ENCODE measurements around the gene OGDH.
A peak's percentile ranks its signal among the peaks of the same experiment; 100 is the strongest.

The OGDH gene

DNA sequence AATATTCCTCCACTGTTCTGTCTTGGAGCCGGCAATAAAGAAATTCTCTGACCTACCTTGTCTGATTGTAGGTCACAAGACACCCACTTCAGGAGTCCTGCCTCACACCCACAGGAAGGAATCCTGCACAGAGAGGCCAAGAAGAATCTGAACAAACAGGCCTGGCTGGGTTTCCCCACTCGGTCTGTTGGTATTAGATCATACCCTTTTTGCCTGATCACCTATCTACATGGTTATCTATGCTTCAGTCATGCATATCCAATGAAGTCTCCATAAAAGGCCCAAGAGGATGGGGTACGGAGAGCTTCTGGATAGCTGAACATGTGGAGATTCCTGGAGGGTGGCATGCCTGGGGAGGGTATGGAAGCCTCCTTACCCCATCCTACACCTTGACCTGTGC, 12.3 kb downstream of the OGDH start:
- no peak for DNase-seq

DNA sequence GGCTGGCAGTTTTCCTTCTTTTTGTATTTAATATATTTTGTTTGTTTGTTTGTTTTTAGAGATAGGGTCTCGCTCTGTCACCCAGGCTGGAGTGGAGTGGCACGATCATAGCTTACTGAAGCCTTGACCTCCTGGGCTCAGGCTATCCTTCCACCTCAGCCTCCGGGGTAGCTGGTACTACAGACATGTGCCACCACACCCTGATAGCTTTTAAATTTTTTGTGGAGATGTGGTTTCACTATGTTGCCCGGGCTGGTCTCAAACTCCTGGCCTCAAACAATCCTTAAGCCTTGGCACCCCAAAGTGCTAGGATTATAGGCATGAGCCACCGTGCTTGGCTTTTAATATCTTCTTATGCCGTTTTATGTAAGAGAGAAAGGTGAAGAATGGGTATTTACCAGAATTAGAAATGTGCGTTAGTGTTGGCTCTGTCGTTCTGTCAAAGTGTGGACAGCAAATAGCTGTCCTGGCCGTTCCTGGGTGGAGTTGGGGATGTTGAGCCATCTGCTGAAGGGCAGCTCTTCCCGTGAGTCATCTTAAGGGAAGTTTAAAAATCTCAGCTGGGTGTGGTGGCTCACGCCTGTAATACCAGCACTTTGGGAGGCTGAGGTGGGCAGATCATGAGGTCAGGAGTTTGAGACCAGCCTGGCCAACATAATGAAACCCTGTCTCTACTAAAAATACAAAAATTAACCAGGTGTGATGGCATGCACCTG, 14.8 kb downstream of the OGDH start:
- no peak for DNase-seq

DNA sequence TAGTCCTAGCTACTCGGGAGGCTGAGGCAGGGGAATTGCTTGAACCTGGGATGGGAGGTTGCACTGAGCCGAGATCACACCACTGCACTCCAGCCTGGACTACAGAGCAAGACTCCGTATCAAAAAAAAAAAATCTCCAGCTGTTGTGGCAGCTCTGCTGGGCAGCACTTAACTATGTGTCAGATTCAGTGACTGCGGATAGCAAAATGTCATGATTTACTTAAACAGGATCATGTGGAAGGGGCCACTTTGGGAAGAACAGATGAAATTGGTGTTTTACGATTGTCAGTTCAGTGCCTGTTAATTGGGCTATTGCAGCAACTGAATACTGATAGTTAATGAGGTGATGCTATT, 15.3 kb downstream of the OGDH start:
- no peak for DNase-seq

DNA sequence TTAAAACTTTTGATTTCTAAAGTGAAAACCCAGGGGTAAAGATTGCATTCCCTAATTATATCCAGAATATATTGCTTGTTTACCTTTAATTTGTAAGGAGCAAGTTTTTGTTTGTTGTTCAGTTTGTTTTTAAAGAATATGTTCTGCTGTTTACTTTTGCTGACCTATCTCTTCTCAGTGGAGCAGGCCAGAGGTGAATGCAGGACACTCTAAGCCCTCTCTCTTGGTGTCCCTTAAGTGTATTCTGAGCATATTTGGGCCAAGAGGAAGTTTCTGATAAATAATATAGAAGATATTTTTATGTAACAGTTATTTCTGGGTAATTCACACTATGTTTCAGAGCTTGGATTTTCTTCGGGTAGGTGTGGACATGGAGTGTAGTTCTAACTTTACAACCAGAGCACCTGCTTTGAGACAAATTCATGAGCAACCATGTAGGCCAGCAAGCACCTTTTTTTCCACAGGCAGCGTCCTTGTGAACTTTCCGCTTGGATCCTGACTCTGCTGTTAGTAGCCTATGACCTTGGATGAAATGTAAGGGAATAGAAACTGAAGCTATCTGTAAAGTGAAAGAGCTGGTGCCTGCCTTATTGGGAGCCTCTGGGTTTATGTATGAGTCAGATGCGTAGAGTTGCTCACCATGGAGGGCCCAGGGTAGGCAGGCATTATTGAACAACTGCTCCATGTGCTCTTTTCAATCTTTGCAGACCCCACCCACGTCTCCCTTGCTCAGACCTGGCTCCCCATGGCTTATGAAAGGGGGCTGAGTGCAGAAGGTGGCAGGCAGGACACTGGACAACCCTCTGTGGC, 16.1 kb downstream of the OGDH start:
- no peak for DNase-seq

DNA sequence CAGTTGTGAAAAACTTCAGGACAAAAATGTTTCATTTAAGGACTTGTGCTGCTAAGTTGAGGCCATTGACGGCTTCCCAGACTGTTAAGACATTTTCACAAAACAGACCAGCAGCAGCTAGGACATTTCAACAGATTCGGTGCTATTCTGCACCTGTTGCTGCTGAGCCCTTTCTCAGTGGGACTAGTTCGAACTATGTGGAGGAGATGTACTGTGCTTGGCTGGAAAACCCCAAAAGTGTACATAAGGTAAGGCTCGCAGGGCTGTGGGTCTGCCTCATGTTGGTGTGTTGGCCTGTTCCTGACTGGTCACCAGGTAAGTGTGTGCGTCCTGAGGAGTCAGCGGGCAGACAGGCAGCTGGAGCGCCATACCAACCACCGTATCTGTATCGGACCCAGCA, 17.9 kb downstream of the OGDH start:
- no peak for DNase-seq

DNA sequence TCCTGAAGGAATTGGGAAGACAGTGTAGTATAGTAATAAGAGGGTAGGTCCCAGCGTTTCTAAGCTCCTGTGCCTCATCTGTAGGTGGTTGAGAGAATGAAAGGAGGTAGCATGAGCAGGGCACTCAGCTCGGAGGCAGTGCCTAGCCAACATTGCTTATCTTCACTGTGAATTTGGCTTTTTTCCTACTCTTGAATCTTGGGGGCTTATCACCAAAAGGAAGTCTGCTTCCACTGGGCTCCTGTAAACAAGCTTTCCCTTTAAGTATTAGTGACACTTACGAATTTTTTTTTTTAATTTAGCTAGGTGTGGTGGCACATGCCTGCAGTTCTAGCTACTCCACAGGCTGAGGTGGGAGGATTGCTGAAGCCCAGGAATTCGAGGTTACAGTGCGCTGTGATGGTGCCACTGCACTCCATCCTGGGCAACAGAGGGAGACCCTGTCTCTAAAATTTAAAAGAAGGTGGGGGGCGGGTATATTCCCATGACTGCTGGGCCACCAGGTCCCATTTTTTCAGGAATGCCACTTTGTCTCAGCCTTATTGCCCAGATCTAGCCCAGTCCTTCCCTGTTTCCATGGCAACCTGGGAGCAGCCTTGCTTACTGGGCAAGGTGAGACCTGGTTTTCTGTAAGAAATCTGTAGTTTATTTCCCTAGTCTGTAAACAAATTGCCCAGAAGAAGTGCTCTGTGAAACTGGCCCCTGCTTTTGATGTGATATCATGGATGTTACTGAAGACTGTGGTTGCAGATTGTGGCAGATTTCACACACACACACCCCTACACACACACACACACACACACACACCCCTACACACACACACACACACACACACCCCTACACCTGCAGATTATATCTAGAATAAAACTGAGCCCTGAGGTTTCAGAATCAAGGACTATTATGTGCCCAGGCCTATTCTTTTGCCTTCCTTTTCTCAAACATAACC, 19.4 kb downstream of the OGDH start:
- no peak for DNase-seq

DNA sequence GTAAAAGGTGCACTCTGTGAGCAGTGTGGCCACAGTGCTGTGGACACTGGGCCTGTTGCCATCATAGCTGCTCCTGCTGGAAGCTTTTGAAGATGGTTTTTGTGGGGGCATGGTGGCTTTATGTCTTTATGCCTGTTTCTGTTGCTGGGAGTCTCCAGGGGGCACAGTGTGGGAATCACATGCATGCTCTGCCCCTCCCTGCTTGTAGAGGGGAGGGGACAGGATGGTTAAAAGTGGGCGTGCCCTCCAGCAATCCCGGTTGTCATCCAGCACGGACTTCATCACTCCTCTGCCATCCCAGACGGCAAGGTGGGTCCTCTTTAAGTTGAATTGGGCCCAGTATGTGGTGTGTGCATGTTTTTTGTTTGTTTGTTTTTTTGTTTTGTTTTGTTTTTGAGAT, 20.2 kb downstream of the OGDH start:
- DNase-seq, result no peak

DNA sequence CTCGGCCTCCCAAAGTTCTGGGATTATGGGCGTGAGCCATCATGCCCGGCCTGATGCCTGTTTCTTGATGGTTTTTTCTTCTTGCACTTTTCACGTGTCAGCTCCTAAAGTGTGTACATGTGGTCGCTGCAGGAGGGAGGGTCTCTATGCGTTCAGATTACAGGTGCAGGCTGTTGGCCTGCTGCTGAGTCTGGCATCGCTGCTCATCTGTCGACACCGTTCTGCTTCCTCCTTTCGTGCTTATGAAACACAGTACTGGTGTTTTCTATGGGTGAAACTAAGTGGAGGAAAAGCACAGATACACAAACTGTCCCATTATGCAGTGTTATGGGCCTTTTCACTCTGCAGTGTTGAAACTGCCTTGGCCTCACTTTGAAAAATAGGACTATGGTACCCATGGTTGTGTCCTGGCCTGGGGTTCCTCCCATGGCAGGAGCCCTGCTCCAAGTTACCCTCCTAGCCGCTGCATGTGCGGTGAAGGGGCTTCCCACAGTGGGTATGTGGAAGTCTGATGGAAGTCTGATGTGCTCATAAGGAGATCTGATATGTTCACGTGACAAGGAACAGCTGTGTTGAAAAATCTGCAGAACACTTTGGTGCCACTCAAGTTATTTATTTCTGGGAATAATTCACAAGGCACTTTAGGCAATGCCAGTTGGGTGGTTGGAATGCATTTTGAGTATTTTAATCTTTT, 23.5 kb downstream of the OGDH start:
- DNase-seq, result no peak

DNA sequence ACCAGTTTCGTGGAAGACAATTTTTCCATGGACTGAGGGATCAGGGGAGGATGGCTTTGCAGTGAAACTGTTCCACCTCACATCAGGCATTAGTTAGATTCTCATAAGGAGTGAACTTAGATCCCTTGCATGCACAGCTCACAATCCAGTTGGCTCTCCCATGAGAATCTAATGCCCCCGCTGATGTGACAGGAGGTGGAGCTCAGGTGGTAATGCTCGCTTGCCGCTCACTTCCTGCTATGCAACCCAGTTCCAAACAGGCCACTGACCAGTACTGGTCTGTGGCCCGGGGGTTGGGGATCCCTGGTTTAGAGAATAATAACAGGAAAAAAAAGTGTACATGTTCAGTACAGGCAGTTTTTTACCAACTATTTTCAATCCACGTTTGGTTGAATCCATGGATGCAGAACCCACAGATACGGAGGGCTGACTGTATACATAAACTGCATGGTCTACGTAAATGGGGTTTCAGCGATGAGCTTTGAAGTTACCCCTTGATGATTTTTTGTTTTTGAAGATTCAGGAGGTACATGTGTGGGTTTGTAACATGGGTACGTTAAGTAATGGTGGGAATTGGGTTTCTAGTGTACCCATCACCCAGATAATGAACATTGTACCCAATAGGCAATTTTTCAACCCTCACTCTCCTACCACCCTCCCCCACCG, 24.5 kb downstream of the OGDH start:
- DNase-seq, result no peak

DNA sequence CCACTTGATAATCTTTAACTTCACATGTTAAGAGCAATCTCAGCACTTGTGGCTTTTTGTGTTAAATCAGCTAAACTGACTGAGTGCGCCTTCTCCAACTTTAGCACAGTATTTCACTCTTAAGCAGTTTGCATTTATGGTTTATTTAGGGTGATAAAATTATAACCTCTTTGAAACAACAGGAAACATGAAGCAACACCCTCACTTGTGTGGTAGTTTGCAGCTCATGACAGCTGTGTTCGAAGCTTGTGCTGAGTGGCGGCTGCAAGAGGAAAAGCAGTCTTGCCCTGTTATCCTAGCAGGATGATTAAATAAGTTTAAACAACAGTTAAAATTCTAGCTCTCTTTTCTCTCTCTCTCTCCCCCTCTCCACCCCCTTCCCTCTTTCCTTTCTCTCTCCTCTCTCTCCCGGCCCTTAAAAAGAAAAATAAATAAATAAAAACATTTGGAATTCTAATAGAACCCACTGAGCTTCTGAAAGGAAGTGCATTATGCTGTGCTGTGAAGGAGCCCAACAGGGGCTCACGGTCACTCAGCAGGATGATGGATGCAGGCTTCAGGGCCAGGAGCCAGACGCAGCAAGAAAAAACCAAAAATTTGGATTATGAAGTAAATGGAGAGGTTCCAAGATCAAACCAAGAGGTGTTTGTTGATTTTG, 25.2 kb downstream of the OGDH start:
- DNase-seq, result no peak

DNA sequence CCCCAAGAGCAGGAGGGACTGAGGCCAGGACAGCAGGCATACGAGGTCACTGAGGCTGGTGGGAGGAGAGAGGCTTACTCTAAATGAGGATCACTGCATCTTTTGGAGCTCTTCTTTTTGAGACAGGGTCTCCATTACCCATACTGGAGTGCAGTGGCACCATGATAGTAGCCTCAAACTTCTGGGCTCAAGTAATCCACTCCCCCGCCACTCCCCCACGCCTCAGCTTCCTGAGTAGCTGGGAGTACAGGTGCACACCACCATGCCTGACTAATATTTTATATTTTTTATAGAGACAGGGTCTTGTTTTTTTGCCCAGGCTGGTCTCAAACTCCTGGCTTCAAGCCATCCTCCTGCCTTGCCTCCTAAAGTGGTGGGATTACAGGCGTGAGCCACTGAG, 25.8 kb downstream of the OGDH start:
- no peak for DNase-seq

DNA sequence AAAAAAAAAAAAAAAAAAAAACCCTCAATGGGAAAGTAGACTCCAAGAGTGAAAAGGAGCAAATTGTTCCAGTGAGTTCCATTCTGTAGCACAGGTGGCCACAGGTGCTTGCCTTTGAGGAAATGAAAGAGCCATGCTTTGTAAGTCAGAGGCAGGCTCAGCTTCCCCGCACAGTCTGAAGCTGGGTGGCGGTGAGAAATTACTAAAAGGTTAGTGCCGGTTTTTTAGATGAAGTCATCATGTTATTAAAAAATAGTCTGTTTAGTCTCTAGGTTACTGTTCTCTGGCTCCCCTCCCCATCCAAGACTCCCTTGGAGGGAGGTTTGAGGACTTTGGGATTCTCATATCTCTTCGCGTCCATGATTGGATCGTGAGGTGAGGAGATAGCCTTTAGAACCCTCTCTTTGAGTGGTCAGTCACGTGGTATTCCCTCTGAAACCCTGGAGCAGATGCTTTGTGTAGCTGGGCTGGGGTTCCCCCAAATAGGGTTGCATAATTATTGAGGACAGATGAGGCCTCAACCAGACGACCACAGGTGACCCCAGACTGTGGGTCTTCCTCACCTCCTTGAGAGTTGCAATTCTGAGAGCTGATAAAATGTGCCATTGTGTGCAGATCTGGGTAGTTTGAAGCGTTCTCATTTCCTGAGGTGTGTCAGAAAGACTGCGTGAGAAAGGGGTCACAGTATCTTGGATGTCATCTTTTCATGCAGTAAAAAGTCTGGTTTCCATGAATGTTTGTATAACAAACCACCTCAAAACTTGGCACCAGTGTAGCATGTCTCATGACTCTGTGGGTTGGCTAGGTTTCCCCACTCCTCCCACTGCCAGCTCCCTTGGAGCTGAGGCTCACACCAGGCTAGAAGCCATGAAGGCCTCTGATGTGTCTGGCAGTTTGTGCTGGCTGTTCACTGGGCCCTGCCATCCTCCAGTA, 27.1 kb downstream of the OGDH start:
- DNase-seq, result peak; percentile 84

DNA sequence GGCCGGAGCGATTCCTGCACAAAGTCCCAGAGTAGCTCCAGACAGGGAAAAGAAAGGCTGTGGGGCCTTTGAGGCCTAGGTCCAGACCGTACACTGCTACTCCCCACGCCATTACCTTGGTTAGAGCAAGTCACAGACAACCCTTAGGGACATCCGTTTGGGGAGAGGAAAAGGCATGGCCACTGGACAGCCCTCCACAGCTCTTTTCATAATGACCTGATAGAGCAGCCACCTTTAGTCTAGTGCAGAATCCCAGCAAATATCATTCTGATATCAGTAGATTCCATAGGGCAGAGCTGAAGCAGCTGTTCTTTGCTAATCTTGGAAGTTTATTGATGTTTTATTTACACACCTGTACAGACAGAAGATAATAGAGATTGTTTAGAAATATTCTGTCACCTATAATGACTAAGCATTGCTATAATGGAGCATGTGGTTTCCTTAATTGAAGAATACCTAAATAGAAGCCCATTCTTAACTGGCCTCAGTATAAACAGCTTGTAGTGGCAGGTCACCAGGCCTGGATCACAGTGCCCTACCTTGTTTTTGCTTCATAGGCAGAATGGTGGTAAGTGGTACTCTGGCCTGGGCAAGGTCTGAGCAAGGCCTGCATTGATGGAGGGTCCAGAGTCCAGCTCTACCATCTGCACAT, 27.9 kb downstream of the OGDH start:
- no peak for DNase-seq

DNA sequence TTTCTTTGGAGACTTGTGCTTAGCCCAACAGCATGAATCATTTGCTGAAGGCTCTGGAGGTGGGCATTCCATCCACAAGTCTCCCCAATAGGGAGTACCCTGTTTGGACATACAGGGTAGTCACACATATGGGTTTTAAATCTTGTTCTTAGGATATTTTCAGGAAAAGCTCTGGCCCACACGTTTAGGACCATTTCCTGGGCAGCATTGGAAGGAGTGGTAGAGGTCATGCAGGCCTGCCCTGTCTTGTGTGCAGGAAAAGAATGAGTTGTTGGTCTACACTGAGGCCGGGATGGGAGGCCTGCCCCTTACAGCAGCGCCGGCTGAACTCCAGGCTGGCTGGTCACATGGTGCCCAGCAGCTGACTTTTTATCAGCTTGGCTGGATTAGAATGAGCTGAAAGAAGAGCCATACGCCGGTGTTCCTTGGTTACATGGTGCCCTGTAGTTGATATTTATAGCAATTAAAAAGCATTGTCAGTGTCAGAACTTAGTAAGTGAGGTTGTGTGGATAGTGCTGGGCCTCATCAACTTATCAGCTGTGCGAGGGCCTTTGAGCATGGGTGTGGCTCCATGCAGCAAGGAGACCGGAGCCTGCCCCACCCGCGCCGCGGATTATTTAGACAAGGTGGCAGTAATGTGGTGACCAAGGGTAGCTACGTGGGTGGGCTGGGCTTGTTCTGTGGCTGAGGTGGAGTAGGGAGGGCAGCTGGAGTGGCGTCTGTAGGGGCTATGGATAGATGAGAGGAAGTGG, 28.6 kb downstream of the OGDH start:
- peak; percentile 51 for DNase-seq

DNA sequence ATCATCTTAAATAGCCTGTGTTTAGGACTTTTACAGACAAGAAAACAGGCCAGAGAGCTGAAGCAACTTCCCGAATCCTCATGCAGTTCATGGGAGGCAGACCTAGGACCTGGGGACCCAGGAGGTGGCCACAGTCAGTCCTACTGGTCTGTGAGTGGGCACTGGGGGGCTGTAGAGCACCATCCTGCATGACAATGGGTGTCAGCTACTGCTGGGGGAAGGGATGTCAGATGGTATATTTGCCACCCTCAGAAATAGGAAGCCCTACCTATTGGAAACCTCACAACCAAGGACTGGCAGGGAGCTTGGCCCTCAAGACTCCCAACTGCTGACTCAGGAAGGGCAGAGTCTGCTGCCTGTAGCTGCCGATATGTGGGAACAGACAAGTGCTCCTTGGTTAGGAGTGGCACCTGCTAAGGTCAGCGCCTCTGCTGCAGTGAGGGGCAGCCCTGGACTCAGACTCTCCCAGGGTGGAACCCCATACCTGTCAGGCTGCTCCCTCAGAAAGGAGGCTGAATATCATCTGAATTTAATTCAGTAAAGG, 29.7 kb downstream of the OGDH start:
- no peak for DNase-seq

DNA sequence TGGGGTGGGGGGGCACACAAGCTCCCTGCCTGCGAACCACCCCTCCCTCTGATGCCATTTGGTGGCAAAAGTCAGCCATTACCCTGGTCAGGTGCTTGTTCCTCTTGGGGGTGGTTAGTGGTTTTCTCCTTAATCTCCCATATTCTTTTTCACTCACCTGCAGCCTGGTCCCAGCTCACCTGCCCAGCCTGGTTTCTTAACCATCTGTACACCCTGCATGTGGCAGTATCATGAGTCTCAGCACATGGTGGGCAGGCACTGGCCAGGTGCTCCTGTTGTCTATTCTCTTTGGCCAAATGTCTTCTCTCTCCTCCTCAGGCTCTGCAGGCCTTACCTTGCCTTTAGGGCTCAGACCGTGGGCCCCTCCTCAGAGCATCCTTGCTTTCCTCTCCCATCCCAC, 30.5 kb downstream of the OGDH start:
- no peak for DNase-seq

DNA sequence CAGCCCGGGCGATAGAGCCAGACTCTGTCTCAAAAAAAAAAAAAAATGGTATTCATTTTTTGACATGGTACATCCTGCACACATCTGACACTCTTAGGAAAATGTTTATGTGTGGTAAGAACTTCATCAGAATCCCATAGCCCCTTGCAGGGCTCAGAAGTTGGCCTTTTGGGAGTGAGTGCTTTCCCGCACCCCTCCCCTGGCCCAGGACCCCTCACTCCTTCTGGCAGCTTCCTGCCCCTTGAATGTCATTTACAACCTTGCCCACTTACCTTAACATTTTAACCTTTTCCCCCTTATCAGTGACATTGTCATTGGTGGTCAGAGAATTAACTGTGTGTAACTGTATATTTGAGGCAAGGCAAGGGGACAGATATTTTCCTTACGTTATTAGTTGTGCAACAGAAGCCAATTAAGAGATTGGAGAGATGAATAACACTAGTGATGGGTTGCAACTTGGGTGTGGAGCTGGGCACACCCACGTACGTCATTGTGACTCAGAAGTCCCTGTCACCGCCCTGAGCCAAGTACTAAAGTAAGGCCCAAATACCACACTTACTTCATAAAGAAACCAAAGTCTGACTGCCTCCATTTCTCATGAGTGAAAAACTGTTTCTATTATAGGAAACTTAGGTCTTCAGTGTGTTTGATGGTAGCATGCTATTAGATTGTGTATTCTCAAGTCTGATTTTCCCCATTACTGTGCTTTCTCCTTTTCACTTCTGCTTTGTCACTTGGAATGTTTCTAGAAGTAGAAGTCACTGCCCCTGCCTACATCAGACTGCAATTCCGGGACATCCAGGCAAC, 31.6 kb downstream of the OGDH start:
- no peak for DNase-seq

Measured in femur (tissue), 1 donor.